Measurements from ENCODE around the gene NIPBL. TPM values are rescaled to one million over a fixed set of nuclear protein-coding genes. Genes with fewer than 3 reads are reported as not detected.

Gene NIPBL
- total and polyA plus RNA-seq, 2 of the 8 experiments (the other 6 are each of a cell fraction or from before 2014, with no cell fraction given), result 21.1 to 53.5 TPM

- no peak for TF ChIP-seq MAFK (IDR thresholded peaks at IDR 0.05; ENCODE audit: low read depth, low read length)
Observed at GRCh38 chr5:36881304-36881703, 4.7 kb downstream of the NIPBL start (continued).

Data from H1 (cell line).